DOHH2 (cell line): ENCODE measurements around the gene NME7.

Experiments
- H3F3A ChIP-seq: fragments of 200-600 bp; sonication (generic), shearing (Covaris generic); 2 replicates; pipeline ENCODE4 v1.6.0; 2016; ENCODE audit warnings: antibody characterized with exemption, mild to moderate bottlenecking; ENCODE audit not compliant: control insufficient read depth, insufficient read depth
- H3K27ac ChIP-seq: fragments of 200-600 bp; sonication (generic); 2 replicates; pipeline ENCODE4 v1.5.1; 2014; ENCODE audit warnings: low read depth, mild to moderate bottlenecking, low read length, moderate library complexity
- H3K27me3 ChIP-seq: fragments of 200-600 bp; sonication (generic); 2 replicates; pipeline ENCODE4 v1.6.1; 2014; ENCODE audit warnings: mild to moderate bottlenecking, low read length, mixed read lengths; ENCODE audit not compliant: control insufficient read depth
- H3K36me3 ChIP-seq: fragments of 200-600 bp; sonication (generic); 2 replicates; pipeline ENCODE4 v1.6.1; 2014; ENCODE audit warnings: mild to moderate bottlenecking, low read length, moderate library complexity, mixed read lengths; ENCODE audit not compliant: control insufficient read depth
- H3K4me1 ChIP-seq: fragments of 200-600 bp; sonication (generic); 2 replicates; pipeline ENCODE4 v1.6.1; 2014; ENCODE audit warnings: mild to moderate bottlenecking, low read length, mixed read lengths; ENCODE audit not compliant: control insufficient read depth
- H3K4me2 ChIP-seq: fragments of 200-600 bp; sonication (generic); 2 replicates; pipeline ENCODE4 v1.6.0; 2014; ENCODE audit warnings: mild to moderate bottlenecking, low read length, moderate library complexity
- H3K4me3 ChIP-seq: fragments of 200-600 bp; sonication (generic); 2 replicates; pipeline ENCODE4 v1.5.1; 2014; ENCODE audit warnings: mild to moderate bottlenecking, low read length, mixed read lengths
- H3K79me2 ChIP-seq: fragments of 200-600 bp; sonication (generic); 2 replicates; pipeline ENCODE4 v1.6.1; 2014; ENCODE audit warnings: mild to moderate bottlenecking, low read length, mixed read lengths; ENCODE audit not compliant: control insufficient read depth
- H3K9me2 ChIP-seq: fragments of 200-600 bp; sonication (generic); replicated peaks from 2 replicates; pipeline ENCODE4 v1.6.1; 2014; ENCODE audit warnings: mild to moderate bottlenecking, low read length, mixed read lengths; ENCODE audit not compliant: control insufficient read depth
- H3K9me3 ChIP-seq: fragments of 200-600 bp; sonication (generic); 2 replicates; pipeline ENCODE4 v1.6.1; 2014; ENCODE audit warnings: antibody characterized with exemption, low read length, mixed read lengths; ENCODE audit not compliant: control insufficient read depth, insufficient read depth
- H4K20me1 ChIP-seq: fragments of 200-600 bp; sonication (generic); 2 replicates; pipeline ENCODE4 v1.6.0; 2014; ENCODE audit warnings: low read depth, mild to moderate bottlenecking, antibody characterized with exemption, low read length, moderate library complexity; ENCODE audit not compliant: control insufficient read depth, insufficient read depth
- EZH2phosphoT487 ChIP-seq: fragments of 200-600 bp; sonication (generic); IDR thresholded peaks from 2 replicates; pipeline ENCODE4 v1.6.1; 2017; ENCODE audit warnings: borderline replicate concordance, mild to moderate bottlenecking, antibody characterized with exemption, low read length, moderate library complexity, mixed read lengths
- TF ChIP-seq, protein P1 (sequence below): fragments of 200-600 bp; sonication (generic); IDR thresholded peaks from one replicate; pipeline ENCODE4 v1.5.1; 2014; ENCODE audit warnings: antibody characterized with exemption, mild to moderate bottlenecking, low read depth, low read length; ENCODE audit not compliant: poor library complexity, severe bottlenecking

The NME7 gene

DNA sequence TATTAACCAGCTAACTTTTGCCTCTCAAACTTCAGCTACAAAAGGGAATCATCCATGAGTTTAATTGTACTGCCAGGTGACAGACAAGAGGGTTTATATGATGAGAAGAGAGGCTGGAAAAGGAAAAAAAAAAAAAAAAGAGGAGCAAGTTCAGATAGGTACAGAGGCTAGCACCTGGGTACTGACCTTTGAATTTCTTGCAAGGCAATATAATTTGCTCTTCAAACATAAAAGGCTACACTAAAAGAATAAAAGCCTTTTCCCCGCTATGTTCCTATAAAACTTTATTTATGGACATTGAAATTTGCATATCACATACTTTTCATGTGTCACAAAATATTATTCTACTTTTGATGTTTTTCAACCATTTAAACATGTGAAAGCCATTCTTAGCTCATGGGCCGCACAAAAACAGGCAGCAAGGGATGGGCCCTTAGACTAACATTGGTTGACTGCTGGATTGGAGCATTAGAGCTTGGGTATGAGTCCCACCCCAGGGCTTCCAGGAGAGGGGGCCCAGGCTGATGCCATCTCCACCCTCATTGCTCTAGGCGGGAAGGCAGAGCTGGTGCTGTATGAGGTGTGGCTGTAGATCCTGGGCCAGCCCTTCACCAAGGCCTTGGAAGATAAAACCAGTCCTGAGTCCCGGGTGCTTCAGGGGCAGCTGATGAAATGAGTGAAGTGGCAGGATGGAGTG, 216.8 kb downstream of the NME7 start:
- Histone ChIP-seq H3K9me3 (no peaks in the 10 kb centered on the region), H3K27me3 (no peaks in the 10 kb centered on the region), H3K4me2 (no peak overlapping the region), H3F3A (no peaks in the 10 kb centered on the region), H3K79me2 (no peaks in the 10 kb centered on the region), H3K4me3 (no peak overlapping the region), H3K27ac (no peak overlapping the region), H4K20me1 (no peaks in the 10 kb centered on the region), H3K4me1 (no peaks in the 10 kb centered on the region), H3K9me2 (no peaks in the 10 kb centered on the region), H3K36me3 (no peaks in the 10 kb centered on the region)
- TF ChIP-seq EZH2phosphoT487: no peak
- TF ChIP-seq, protein P1, sequence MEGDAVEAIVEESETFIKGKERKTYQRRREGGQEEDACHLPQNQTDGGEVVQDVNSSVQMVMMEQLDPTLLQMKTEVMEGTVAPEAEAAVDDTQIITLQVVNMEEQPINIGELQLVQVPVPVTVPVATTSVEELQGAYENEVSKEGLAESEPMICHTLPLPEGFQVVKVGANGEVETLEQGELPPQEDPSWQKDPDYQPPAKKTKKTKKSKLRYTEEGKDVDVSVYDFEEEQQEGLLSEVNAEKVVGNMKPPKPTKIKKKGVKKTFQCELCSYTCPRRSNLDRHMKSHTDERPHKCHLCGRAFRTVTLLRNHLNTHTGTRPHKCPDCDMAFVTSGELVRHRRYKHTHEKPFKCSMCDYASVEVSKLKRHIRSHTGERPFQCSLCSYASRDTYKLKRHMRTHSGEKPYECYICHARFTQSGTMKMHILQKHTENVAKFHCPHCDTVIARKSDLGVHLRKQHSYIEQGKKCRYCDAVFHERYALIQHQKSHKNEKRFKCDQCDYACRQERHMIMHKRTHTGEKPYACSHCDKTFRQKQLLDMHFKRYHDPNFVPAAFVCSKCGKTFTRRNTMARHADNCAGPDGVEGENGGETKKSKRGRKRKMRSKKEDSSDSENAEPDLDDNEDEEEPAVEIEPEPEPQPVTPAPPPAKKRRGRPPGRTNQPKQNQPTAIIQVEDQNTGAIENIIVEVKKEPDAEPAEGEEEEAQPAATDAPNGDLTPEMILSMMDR: no peak

DNA sequence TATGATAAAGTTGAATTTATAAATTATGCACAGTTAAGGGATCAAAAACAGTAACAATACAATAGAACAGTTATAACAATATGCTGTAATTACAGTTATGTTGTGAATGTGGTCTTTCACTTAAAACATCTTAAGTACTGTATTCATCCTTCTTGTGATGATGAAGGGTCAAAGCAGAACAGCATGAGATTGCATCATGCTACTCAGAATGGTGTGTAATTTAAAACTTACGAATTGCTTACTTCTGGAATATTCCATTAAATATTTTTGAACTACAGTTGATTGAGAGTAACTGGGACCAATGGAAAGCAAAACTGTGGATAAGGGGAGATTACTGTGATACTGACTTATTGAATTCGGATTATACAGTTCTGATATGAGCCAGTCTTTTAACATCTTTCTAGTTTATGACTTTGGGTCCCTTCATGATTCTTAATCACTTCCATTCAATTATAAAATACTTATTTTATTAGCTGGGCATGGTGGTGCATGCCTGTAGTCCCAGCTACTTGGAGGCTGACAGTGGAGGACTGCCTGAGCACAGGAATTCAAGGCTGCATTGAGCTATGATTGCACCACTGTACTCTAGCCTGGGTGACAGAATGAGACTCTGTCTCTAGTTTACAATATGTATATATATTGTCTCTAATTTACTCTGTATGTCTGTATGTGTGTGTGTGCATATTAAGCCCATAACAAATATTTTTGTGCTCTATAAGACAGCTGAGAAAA, 217.9 kb downstream of the NME7 start:
- H3K79me2 ChIP-seq: no peaks in the 10 kb centered on the region
- no peaks in the 10 kb centered on the region for H4K20me1 ChIP-seq
- H3K4me3 ChIP-seq: no peak overlapping the region
- no peaks in the 10 kb centered on the region for H3K27me3 ChIP-seq
- no peaks in the 10 kb centered on the region for H3K9me2 ChIP-seq
- no peak overlapping the region for H3K4me2 ChIP-seq
- no peak for TF ChIP-seq EZH2phosphoT487
- H3F3A ChIP-seq: no peaks in the 10 kb centered on the region
- H3K27ac ChIP-seq: no peak overlapping the region
- H3K9me3 ChIP-seq: no peaks in the 10 kb centered on the region
- H3K4me1 ChIP-seq: no peaks in the 10 kb centered on the region
- no peaks in the 10 kb centered on the region for H3K36me3 ChIP-seq

DNA sequence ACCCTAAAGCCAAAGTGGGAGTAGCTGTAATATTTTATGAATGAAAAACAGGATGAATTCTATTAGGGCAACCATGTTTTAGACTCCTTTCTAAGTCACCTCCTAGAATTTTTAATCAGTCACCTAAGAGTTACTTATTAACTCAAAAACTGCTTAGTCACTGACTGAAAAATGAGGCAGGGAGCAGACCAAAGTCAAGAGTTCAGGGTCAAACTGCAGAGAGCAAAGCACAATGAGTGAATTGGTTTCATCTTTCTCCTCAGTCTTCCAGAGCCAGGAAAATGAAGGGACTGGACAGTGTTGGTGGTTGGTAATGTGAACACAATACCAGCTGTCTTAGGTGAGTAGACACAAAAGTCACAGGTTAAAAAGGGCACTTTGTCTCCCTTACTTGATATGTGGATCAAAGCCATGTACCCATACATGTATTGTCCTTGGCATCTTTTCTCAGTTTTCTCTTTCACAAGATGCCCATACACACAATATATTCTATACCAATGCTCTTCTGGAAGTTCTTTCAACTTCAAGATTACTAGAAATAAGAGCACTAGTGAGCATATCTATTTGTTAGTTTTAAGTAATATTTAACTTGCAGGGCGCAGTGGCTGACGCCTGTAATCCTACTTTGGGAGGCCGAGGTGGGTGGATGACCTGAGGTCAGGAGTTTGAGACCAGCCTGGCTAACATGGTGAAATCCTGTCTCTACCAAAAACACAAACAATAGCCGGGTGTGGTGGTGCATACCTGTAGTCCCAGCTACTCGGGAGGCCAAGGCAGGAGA, 218.9 kb downstream of the NME7 start:
- H3K9me3 ChIP-seq: no peaks in the 10 kb centered on the region
- H3K36me3 ChIP-seq: no peaks in the 10 kb centered on the region
- H3K4me1 ChIP-seq: no peaks in the 10 kb centered on the region
- no peak overlapping the region for H3K4me2 ChIP-seq
- no peaks in the 10 kb centered on the region for H3K79me2 ChIP-seq
- H3K9me2 ChIP-seq: no peaks in the 10 kb centered on the region
- no peak for TF ChIP-seq EZH2phosphoT487
- TF ChIP-seq, protein P1: no peak
- H3K27ac ChIP-seq: no peak overlapping the region
- no peaks in the 10 kb centered on the region for H3F3A ChIP-seq
- H3K27me3 ChIP-seq: no peaks in the 10 kb centered on the region
- H3K4me3 ChIP-seq: no peak overlapping the region
- H4K20me1 ChIP-seq: no peaks in the 10 kb centered on the region
